ENCODE measurements around the gene TUBGCP6.
A peak's percentile ranks its signal among the peaks of the same experiment; 100 is the strongest.

The TUBGCP6 gene

GRCh38 chr22:50226063-50226874, 18.6 kb downstream of the TUBGCP6 start:
- DNase-seq, result no peak

DNA sequence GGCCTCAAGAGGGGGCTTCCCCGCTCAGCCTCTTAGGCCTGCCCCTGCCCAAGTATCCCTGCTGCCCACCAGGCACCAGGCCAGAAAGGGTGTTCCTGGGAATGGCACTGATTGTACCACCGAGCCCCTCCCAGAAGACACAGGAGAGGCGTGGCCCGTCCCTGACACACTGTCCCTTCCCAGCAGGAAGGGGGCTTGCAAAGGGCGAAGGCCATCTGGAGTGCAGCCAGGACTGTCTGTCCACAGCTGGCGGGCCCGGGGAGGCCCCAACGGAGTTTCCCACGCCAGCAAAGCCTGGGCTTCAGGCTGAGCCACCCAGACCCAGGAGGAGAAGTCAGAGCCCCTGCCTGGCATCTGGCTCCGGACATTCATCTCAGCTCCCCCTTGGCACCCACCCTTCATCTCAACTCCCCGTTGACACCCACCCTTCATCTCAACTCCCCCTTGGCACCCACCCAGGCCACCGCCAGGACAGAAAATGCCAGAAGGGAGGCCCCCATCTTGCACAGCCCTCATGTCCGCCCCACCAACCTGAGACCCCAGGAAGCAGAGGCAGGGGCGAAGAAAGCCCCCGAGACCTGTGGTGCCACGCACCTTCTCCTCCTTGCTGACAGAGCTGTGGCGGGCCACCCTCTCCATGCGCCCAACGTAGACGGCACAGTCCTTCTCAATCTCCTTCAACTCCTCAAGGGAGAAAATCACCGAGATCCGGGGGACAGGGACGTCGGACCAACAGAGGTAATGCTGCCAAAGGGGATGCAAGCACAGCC, 19.4 kb downstream of the TUBGCP6 start:
- no peak for DNase-seq

- DNase-seq, result no peak
Measured at GRCh38 chr22:50224071-50224470, 20.8 kb downstream of the TUBGCP6 start.

DNA sequence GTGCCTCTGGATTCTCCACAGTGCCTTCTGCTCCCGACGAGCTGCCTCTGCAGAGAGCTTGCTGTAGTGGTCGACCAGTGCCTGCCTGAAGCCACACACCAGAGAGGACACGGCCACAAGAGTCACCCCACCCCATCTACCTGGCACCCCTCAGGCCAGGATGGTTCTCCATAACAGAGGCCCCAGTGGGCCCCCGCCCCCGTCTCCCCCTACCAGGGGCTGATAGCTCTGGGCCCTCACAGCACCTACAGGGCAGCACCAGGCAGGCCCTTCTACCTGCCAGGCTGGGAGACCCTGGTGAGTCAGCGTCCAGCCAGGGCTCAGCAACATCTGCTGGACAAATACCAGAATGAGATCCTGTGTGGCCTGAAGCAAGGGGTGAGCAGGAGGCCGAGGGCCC, 22.3 kb downstream of the TUBGCP6 start:
- no peak for DNase-seq

DNA sequence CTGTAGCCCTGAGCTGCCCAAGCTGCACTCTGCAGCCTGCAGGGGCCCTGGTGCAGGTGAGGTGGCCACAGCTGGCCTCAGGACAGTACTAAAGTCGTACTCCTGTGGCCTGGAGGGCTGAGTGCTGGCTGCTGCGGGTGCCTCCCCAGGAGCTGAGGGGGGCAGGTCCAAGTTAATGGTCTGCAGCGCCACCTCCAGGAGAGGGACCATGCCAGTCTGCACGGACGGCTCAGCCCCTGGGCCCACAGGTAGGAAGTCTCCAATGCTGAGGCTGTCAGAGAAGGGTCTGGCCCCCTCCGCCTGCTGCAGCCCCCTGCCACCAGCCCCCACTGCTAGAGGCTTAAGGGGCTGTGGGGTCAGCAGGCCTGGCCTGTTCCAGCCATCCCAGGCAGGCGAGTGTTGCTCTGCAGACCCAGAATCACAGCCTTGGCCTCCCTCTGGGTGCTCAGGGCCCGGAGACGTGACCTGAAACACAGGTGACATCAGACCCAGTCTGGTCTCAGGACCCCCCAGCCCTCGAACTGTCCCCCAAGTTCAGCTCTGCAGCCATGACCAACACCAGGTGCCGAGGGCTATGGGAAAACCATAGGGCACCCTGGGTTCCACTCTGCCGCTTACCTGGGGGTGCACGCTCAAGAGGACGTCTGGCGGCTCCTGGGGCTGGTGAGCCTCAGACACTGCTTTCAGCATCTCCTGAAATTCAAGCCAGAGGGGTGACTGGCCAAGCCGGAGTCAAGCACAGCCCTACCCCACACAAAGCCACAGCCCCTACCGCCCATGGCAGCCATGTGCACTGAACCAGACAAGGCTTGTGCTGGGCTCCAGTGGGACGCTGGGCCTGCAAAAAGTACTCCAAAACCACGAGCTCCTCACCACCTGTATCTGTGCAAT, 23.2 kb downstream of the TUBGCP6 start:
- DNase-seq, result no peak

- DNase-seq, result no peak
Measured at GRCh38 chr22:50220603-50221409, 24.0 kb downstream of the TUBGCP6 start.

GRCh38 chr22:50219800-50220602, 24.8 kb downstream of the TUBGCP6 start:
- no peak for DNase-seq

DNA sequence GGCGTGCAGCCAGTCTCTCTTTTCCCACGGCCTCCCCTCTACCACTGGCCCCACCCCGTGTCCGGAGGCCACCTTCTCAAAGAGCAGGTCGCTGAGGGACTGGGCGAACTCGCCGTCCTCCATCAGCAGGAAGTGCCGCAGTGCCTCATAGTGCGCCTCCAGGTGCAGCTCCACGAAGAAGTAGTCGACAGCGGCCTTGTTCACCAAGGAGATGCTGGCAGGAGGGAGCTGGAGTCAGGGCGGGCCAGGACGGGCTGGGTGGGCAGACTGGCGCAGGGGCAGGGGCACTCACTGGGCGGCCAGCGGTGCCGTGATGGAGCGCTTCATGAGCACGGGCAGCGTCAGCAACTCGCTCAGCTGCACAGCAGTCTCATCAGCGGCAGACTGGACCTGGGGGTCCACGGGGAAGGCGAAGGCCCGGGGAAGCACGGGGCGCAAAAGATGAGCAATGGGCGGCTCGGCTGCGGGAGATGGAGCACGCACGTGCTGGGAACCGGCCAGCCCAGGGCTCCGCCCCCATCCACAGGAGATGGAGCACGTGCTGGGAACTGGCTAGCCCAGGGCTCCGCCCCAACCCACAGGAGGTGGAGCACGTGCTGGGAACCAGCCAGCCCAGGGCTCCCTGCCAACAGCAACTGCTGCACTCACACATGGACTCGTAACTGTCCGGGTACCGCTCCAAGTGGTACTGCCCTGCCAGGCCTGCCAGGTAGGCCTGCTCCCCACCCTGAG, 25.7 kb downstream of the TUBGCP6 start:
- peak; percentile 13 to 58 for DNase-seq

DNA sequence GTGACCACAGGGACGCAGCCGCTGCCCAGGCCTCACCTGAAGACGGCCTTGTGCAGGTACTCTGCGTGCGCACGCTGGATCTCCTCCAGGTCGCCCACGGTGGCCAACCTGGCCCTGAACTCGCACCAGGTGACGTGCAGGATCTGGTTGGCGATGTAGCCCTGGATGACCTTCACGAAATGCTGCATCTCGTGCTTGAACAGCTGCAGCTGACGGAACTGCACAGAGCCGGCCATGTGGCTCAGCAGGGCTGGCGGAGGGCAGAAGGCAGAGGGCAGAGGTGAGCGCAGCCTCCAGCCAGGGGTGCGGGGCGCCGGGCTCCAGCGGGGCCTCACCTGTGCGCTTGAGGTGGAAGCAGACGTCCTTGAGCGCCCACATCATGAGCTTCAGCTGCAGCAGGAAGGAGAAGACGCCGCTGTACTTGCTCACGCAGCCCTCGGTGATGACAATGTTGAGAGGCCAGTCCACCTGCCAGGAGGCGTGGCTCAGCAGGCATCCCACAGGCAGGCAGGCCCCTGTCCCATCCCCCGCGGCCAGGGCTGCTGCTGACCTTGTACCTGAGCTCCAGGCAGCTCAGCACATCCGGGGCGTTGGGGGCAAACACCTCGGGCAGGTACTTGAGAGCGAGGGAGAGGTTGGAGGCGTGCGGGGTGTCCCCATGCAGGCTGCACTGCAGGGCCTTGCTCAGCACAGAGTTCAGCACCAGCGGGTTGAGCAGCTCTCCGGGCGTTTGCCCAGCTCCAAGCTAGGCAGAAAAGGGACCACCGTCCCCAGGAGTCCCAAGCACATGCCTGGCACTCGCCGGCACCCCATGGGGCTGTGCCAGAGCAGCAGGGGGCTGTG, 26.4 kb downstream of the TUBGCP6 start:
- no peak for DNase-seq

DNA sequence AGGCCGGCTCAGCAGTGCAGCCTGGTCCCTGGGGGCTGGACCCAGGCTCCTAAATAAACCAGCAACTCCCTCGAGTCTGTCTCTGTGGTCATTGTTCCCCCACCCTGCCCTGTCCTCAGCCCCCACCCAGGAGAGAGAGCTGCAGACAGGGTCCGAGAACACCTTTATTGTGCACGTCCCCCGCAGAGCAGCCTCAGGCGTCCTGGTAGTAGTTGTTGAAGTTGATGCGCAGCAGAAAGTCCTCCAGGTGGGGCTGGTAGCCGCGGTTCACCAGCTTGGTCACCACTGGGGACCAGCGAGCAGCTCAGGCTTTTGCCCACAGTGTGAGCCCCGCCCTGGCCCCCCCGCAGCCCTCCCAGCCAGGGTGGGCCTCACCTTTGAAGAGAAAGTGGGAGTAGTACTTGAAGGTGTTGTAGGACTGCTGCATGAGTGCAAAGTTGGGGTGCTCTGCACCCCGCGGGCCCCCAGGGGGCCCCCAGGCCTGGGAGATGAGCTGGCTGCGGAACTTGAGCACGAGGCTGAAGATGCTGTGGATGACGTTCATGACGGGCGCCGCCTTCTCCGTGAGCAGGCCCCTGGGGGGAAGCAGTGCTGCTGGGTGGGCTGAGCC, 27.2 kb downstream of the TUBGCP6 start:
- DNase-seq, result no peak

GRCh38 chr22:50216684-50217520, 27.9 kb downstream of the TUBGCP6 start:
- no peak for DNase-seq

DNA sequence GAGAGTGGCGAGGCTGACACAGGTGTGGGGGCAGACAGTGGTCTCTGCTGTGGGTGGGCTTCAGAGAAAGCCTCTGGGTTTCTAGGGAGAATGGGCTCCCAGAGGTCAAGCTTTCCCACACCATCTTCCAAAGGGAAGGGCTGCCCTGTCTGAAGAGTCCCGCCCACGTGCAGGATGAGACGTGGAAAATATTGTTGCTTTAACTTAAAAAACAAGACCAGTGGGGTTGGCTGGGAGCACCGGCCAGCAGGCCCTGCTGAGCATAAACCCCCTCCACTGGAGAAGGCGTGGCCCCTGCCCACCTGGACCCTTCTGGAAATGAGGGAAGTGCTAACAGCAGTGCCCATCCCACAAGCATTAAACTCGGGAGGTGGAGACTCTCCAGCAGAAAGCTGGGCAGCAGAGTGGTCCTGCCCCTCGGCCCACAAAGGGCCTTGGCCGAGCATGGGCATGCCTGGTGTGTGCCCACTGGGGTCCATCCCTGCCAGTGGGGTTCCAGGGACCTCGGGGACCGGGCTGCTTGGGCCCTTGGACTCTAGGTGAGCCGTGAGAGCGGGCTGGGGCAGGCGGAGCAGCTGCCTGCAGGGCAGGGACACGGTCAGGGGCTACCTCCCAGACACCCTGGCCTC, 28.7 kb downstream of the TUBGCP6 start:
- DNase-seq, result no peak

DNA sequence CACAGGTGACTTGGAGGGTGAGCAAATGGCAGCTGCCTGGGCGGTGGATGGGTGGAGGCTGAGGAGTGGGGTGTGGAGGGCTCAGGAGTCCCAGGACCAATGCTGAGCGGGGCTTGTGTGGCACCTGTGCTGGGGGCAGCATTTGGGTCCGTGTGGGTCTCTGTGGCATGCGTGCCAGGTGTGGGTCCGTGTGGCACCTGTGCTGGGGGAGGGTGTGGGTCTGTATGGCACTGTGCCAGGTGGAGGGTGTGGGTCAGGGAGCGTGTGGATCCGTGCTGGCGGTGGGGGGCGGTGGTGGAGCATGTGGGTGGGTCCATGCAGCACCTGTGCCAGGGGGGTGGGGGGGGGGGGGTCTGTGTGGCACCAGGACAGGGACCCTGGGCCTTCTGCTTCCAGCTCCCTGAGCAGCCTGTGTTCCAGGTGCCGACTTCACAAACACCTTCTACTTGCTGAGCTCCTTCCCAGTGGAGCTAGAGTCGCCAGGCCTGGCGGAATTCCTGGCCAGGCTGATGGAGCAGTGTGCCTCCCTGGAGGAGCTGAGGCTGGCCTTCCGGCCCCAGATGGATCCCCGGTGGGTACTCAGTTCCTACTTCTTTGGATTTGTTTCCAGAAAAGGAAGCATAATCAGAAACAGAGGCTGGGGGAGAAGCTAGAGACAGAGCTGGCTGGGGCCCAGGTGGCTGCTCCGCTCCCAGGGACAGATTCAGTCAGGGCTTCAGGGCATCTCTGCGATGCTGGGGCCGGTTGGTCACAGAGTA, 29.3 kb downstream of the TUBGCP6 start:
- no peak for DNase-seq

GRCh38 chr22:50213263-50213662, 31.6 kb downstream of the TUBGCP6 start:
- no peak for DNase-seq

GRCh38 chr22:50211147-50211546, 33.7 kb downstream of the TUBGCP6 start:
- no peak for DNase-seq

DNA sequence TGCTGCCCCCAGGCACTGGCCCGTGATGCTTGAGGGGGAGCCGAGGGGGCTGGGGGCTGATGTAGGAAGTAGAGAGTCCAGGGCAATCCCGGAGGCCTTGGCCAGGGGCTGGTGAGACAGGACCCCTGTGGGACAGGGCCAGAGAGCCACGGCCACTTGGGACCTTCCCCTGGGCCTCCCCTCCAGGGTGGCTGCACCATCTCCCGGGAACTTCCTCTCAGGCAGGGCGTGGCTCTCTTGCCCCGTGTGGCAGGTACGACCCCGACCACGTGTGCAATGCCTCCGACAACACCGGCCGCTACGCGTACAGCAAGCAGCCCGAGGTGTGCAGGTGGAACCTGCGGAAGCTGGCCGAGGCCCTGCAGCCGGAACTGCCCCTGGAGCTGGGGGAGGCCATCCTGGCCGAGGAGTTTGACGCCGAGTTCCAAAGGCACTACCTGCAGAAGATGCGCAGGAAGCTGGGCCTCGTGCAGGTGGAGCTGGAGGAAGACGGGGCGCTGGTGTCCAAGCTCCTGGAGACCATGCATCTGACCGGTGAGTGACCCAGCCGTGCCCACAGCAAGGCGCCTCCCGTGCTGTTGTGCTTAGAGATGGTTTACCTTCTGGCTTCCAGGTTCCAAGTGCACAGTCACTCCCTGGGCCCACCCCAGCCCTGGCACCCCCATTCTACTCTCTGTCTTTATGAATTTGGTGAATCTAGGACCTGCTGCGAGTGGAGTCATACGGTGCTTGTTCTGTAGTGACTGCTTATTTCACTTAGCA, 34.3 kb downstream of the TUBGCP6 start:
- DNase-seq, result no peak
